Psoas muscle (tissue), 8 donors: ENCODE results near the gene LRWD1. TPM values are rescaled to one million over a fixed set of nuclear protein-coding genes. Genes with fewer than 3 reads are reported as not detected.
"Not testable (repeated sequence)": the region's sequence is repeated elsewhere in the genome, so short reads cannot be mapped to it uniquely, and the experiment has no call there.

Experiments
- ATAC-seq, 4 donors: fragments of 200-7000 bp; cut with Tn5 transposase; one replicate each; pipeline ENCODE4 v1.9.1; 2020; ENCODE audit warnings: moderate library complexity in 3 of 4, mild to moderate bottlenecking in 2 of 4
- DNase-seq, 2 donors: peaks; one replicate each; pipeline ENCODE4 v3.0.0-alpha.2; 2020
- H3K27ac ChIP-seq: fragments of 200-600 bp; one replicate; pipeline ENCODE4 v1.8.0; 2022
- H3K27me3 ChIP-seq, 3 donors: fragments of 200-600 bp in 1 of 3; one replicate each; pipeline versions ENCODE4 v1.6.1 to v1.8.0; 2013 to 2022; ENCODE audit warnings: low read length in 2 of 3, mild to moderate bottlenecking in 2 of 3, moderate library complexity in 1 of 3; ENCODE audit not compliant: insufficient read depth in 3 of 3
- H3K36me3 ChIP-seq, 2 donors: fragments of 200-600 bp in 1 of 2; one replicate each; pipeline versions ENCODE4 v1.6.1 to v1.8.0; 2013 to 2022; ENCODE audit warnings: low read depth in 1 of 2, mild to moderate bottlenecking in 1 of 2, moderate library complexity in 1 of 2; ENCODE audit not compliant: insufficient read depth in 1 of 2
- H3K4me1 ChIP-seq: fragments of 200-600 bp; one replicate; pipeline ENCODE4 v1.8.0; 2022
- H3K4me3 ChIP-seq: fragments of 200-600 bp; one replicate; pipeline ENCODE4 v1.8.0; 2022; ENCODE audit warnings: mild to moderate bottlenecking
- H3K9me3 ChIP-seq: fragments of 200-600 bp; one replicate; pipeline ENCODE4 v1.8.0; 2022
- WGBS, 3 donors: extraction: QIAGEN DNeasy Blood & Tissue Kit; methylation state at CpG; one replicate each; pipeline versions ENCODE4 v1.1.6 to v1.1.7; 2013; 5-methylcytosine and 5-hydroxymethylcytosine counted together
- intact Hi-C, 2 donors: fragments of 100-400 bp; cut with DNase I; formaldehyde crosslinking; loops; one replicate each; pipeline versions ENCODE4 v1.11.0 to v1.14.2; 2022
- polyA plus RNA-seq, 3 donors: library from polyadenylated mRNA; stranded (reverse); fragments of 200-250 nt; gene quantifications; one replicate each; pipeline ENCODE4 v1.2.3, GENCODE V29; 2013
- total RNA-seq, 4 donors: library from RNA; stranded (reverse); fragmentation: NEBNext Ultra II Directional in 2 of 4; extraction: Animal tissue kit (Norgen Biotek cat#: 25700) in 2 of 4; gene quantifications; one replicate each; pipeline versions ENCODE4 v1.2.1 to v1.2.4, GENCODE V29; 2021 to 2023
- donor health status: healthy with polysubstance abuse.
- donor health status: DM: no; HTN: no; CAD: no; lungs with moderate emphysema.
- donor health status: Bipolar disorder and iron deficiency.
- donor health status: healthy.
- donor health status: DM: yes; HTN: yes; CAD: no.
- donor health status: DM: no; HTN: no; CAD: no.
- donor health status: DM: no; HTN: no; CAD: no.
- donor health status: DM: yes; HTN: yes; CAD: no.

LRWD1 gene
- total and polyA plus RNA-seq, 7 donors: 10.4 to 40.9 (median 15.6) TPM

GRCh38 chr7:102520797-102521196, 56.0 kb downstream of the LRWD1 start:
- intact Hi-C loops, H3K27ac ChIP-seq, H3K27me3 ChIP-seq, H3K36me3 ChIP-seq, H3K9me3 ChIP-seq, ATAC-seq, H3K4me3 ChIP-seq, H3K4me1 ChIP-seq, DNase-seq: not testable (repeated sequence)
- 79 to 80% methylated on average over 4 of the region's 5 CpGs; no CpG with 5 or more reads in 1 of the 3 donors for WGBS, 3 donors

Other genes with a start within 250 kb of the LRWD1 start
- 10 to 100 TPM; 26.2 to 36.3 (median 29.0) TPM for gene SH2B2, start 178.1 kb upstream of the LRWD1 start, total RNA-seq
- 10 to 100 TPM; 13.1 to 27.3 (median 18.6) TPM for gene SH2B2, start 178.1 kb upstream of the LRWD1 start, polyA plus RNA-seq
- gene SPDYE6, start 108.5 kb upstream of the LRWD1 start, total RNA-seq: not detected
- gene SPDYE6, start 108.5 kb upstream of the LRWD1 start, polyA plus RNA-seq: under 1 TPM; 0.05 to 0.08 (median 0.08) TPM
- gene PRKRIP1, start 68.6 kb upstream of the LRWD1 start, total RNA-seq: 10 to 100 TPM in 3 of 4 donors, 1 to 10 TPM in 1; 9.7 to 20.1 (median 13.2) TPM
- 10 to 100 TPM; 13.1 to 20.4 (median 15.9) TPM for gene PRKRIP1, start 68.6 kb upstream of the LRWD1 start, polyA plus RNA-seq
- 1 to 10 TPM; 1.9 to 4.4 (median 2.9) TPM for gene ORAI2, start 31.4 kb upstream of the LRWD1 start, total RNA-seq
- 1 to 10 TPM; 1.3 to 3.6 (median 1.5) TPM for gene ORAI2, start 31.4 kb upstream of the LRWD1 start, polyA plus RNA-seq
- 1 to 10 TPM; 2.7 to 8.2 (median 6.5) TPM for gene ALKBH4, start 121 bp upstream of the LRWD1 start, total RNA-seq
- 10 to 100 TPM in 1 of 3 donors, 1 to 10 TPM in 2; 8.4 to 11.1 (median 8.6) TPM for gene ALKBH4, start 121 bp upstream of the LRWD1 start, polyA plus RNA-seq
- 100 to 1,000 TPM in 1 of 4 donors, 10 to 100 TPM in 3; 55.9 to 101 (median 68.2) TPM for gene POLR2J, start 13.9 kb downstream of the LRWD1 start, total RNA-seq
- 100 to 1,000 TPM; 115 to 229 (median 166) TPM for gene POLR2J, start 13.9 kb downstream of the LRWD1 start, polyA plus RNA-seq
- gene RASA4B, start 52.8 kb downstream of the LRWD1 start, total RNA-seq: 100 to 1,000 TPM in 1 of 4 donors, 10 to 100 TPM in 3; 85.1 to 139 (median 88.8) TPM
- 100 to 1,000 TPM in 1 of 3 donors, 10 to 100 TPM in 2; 29.5 to 116 (median 49.0) TPM for gene RASA4B, start 52.8 kb downstream of the LRWD1 start, polyA plus RNA-seq
- 10 to 100 TPM in 1 of 4 donors, 1 to 10 TPM in 3; 1.7 to 11.1 (median 4.3) TPM for gene UPK3BL2, start 78.7 kb downstream of the LRWD1 start, total RNA-seq
- 1 to 10 TPM in 2 of 3 donors, under 1 TPM in 1; 0.88 to 6.2 (median 2.4) TPM for gene UPK3BL2, start 78.7 kb downstream of the LRWD1 start, polyA plus RNA-seq
- not detected for gene SPDYE2, start 86.2 kb downstream of the LRWD1 start, total RNA-seq
- gene SPDYE2, start 86.2 kb downstream of the LRWD1 start, polyA plus RNA-seq: under 1 TPM; 0.05 to 0.13 (median 0.10) TPM
- 10 to 100 TPM in 2 of 4 donors, 1 to 10 TPM in 2; 9.3 to 14.6 (median 11.1) TPM for gene POLR2J3, start 107.6 kb downstream of the LRWD1 start, total RNA-seq
- 10 to 100 TPM; 35.4 to 85.3 (median 46.0) TPM for gene POLR2J3, start 107.6 kb downstream of the LRWD1 start, polyA plus RNA-seq
- 100 to 1,000 TPM; 185 to 266 (median 193) TPM for gene RASA4, start 151.8 kb downstream of the LRWD1 start, total RNA-seq
- 100 to 1,000 TPM in 2 of 3 donors, 10 to 100 TPM in 1; 83.1 to 270 (median 107) TPM for gene RASA4, start 151.8 kb downstream of the LRWD1 start, polyA plus RNA-seq
- gene UPK3BL1, start 177.8 kb downstream of the LRWD1 start, total RNA-seq: 1 to 10 TPM; 1.9 to 8.0 (median 6.8) TPM
- 10 to 100 TPM; 11.7 to 18.3 (median 14.6) TPM for gene UPK3BL1, start 177.8 kb downstream of the LRWD1 start, polyA plus RNA-seq
- gene SPDYE2B, start 185.3 kb downstream of the LRWD1 start, total RNA-seq: not detected
- gene SPDYE2B, start 185.3 kb downstream of the LRWD1 start, polyA plus RNA-seq: not detected
- 1 to 10 TPM; 1.4 to 5.0 (median 3.3) TPM for gene POLR2J2, start 206.7 kb downstream of the LRWD1 start, total RNA-seq
- 1 to 10 TPM; 1.3 to 1.9 (median 1.6) TPM for gene POLR2J2, start 206.7 kb downstream of the LRWD1 start, polyA plus RNA-seq